CD4-positive, alpha-beta memory T cell (primary cell): Measurements from ENCODE around the gene ZNF490. TPM values are rescaled to one million over a fixed set of nuclear protein-coding genes. Genes with fewer than 3 reads are reported as not detected.

Experiments
- CTCF ChIA-PET: fragments of 350-600 bp; sonication (Branson Sonifier 250); formaldehyde crosslinking; loops from one replicate; lab custom pipeline; 2021; ENCODE audit warnings: inconsistent platforms; ENCODE audit not compliant: partially characterized antibody; lab: Charles Lee
- POLR2A ChIA-PET: fragments of 350-600 bp; sonication (Branson Sonifier 250); formaldehyde crosslinking; loops from one replicate; lab custom pipeline; 2021; ENCODE audit not compliant: partially characterized antibody; lab: Charles Lee
- DNase-seq, 5 donors: peaks; one replicate each; pipeline versions ENCODE4 v3.0.0 to v3.0.0-alpha.2; 2020 to 2022; ENCODE audit warnings: mixed read lengths in 1 of 5
- H3K27ac ChIP-seq: one replicate; pipeline ENCODE4 v1.7.0; 2013; ENCODE audit warnings: low read depth, low read length
- H3K27me3 ChIP-seq: 2 replicates; pipeline ENCODE4 v1.7.0; 2013; ENCODE audit warnings: mild to moderate bottlenecking, low read length, moderate library complexity; ENCODE audit not compliant: insufficient read depth
- H3K36me3 ChIP-seq: 2 replicates; pipeline ENCODE4 v1.7.0; 2013; ENCODE audit warnings: mild to moderate bottlenecking, low read length, moderate library complexity; ENCODE audit not compliant: insufficient read depth
- H3K4me1 ChIP-seq: 2 replicates; pipeline ENCODE4 v1.7.0; 2013; ENCODE audit warnings: mild to moderate bottlenecking, low read length, moderate library complexity; ENCODE audit not compliant: insufficient read depth
- H3K4me3 ChIP-seq, 2 donors: one replicate each; pipeline ENCODE4 v1.7.0; 2013; ENCODE audit warnings: low read length in 2 of 2, mild to moderate bottlenecking in 1 of 2
- H3K9me3 ChIP-seq, 2 donors: one replicate each; pipeline ENCODE4 v1.7.0; 2013; ENCODE audit warnings: low read length in 2 of 2, control low read depth in 1 of 2; ENCODE audit not compliant: control insufficient read depth in 1 of 2
- H3K27ac Mint-ChIP-seq, 7 donors: one replicate each; pipeline ENCODE4 v1.8.0; 2020 to 2021; ENCODE audit warnings: mixed read lengths in 7 of 7, mild to moderate bottlenecking in 6 of 7, inconsistent platforms in 3 of 7, moderate library complexity in 3 of 7
- H3K27me3 Mint-ChIP-seq, 2 donors: one replicate each; pipeline ENCODE4 v1.8.0; 2020 to 2021; ENCODE audit warnings: mixed read lengths in 2 of 2
- H3K36me3 Mint-ChIP-seq, 2 donors: one replicate each; pipeline ENCODE4 v1.8.0; 2020 to 2021; ENCODE audit warnings: mixed read lengths in 2 of 2, inconsistent platforms in 1 of 2, mild to moderate bottlenecking in 1 of 2
- H3K4me1 Mint-ChIP-seq, 4 donors: one replicate each; pipeline ENCODE4 v1.8.0; 2020 to 2021; ENCODE audit warnings: mixed read lengths in 4 of 4, mild to moderate bottlenecking in 1 of 4
- H3K4me3 Mint-ChIP-seq, 8 donors: one replicate each; pipeline ENCODE4 v1.8.0; 2020 to 2021; ENCODE audit warnings: mixed read lengths in 8 of 8, mild to moderate bottlenecking in 7 of 8, moderate library complexity in 6 of 8, inconsistent platforms in 3 of 8
- H3K9me3 Mint-ChIP-seq, 8 donors: one replicate each; pipeline ENCODE4 v1.8.0; 2020 to 2021; ENCODE audit warnings: mixed read lengths in 8 of 8, mild to moderate bottlenecking in 5 of 8, inconsistent platforms in 3 of 8, moderate library complexity in 1 of 8
- intact Hi-C: fragments of 100-400 bp; cut with micrococcal nuclease; formaldehyde crosslinking; loops from one replicate; pipeline ENCODE4 v1.15.1; 2023
- polyA plus RNA-seq, 2 donors: library from polyadenylated mRNA; unstranded; fragments of 300-500 nt; fragmentation: Illumina TruSeq; gene quantifications; one replicate each; pipeline ENCODE4 v1.2.3, GENCODE V29; 2021
- total RNA-seq, 2 experiments: library from RNA; stranded (reverse); gene quantifications; one replicate each; pipeline ENCODE4 v1.2.3, GENCODE V29; 2021

Gene ZNF490
- total and polyA plus RNA-seq, 4 experiments from 2014 or later, result 2.2 to 11.8 (median 7.5) TPM

- Histone ChIP-seq H3K9me3 (no peaks in the 10 kb centered on the region), H3K4me3 (no peak overlapping the region), H3K27ac (no peak overlapping the region), H3K4me1 (peaks cover 49% of the 10 kb centered on the region), H3K27me3 (no peaks in the 10 kb centered on the region), H3K36me3 (no peaks in the 10 kb centered on the region)
- peak overlapping the region in 3 of 7 donors; percentile 72 to 77 (median 74) for H3K27ac Mint-ChIP-seq
- H3K4me3 Mint-ChIP-seq, result peak overlapping the region in 1 of 8 donors; percentile 64
- POLR2A ChIA-PET, result interaction anchor here (0.6 kb wide), 1 partner anchor 238 kb away, joined by 3 read pairs; no protein-coding TSS in a partner anchor
- CTCF ChIA-PET, result no interaction called here
- H3K36me3 Mint-ChIP-seq, result peaks cover 38 to 52% of the 10 kb centered on the region in 2 donors
- H3K9me3 Mint-ChIP-seq, result peaks cover 0 to 11% (median 4%) of the 10 kb centered on the region in 8 donors
- DNase-seq, result no peak
- H3K4me1 Mint-ChIP-seq, result peaks cover 42 to 73% (median 59%) of the 10 kb centered on the region in 4 donors
- intact Hi-C loops, result no loop called here
- no peaks in the 10 kb centered on the region for H3K27me3 Mint-ChIP-seq
These were observed 63.7 kb downstream of the ZNF490 start for GRCh38 chr19:12546903-12547302.

- no peak for DNase-seq
- no peaks in the 10 kb centered on the region for H3K36me3 ChIP-seq
- Mint-ChIP-seq H3K27ac (peak overlapping the region in 3 of 7 donors; percentile 44 to 74 (median 73)), H3K36me3 (peaks cover 38 to 46% of the 10 kb centered on the region in 2 donors), H3K9me3 (peaks cover 0 to 11% (median 4%) of the 10 kb centered on the region in 8 donors), H3K27me3 (no peaks in the 10 kb centered on the region), H3K4me3 (peak overlapping the region in 2 of 8 donors; percentile 7 to 13), H3K4me1 (peaks cover 37 to 67% (median 53%) of the 10 kb centered on the region in 4 donors)
- ChIA-PET POLR2A (no interaction called here), CTCF (interaction anchor here (1.6 kb wide), 1 partner anchor 51 kb away, joined by 4 read pairs; no protein-coding TSS in a partner anchor)
- no peak overlapping the region for H3K27ac ChIP-seq
- H3K27me3 ChIP-seq, result no peaks in the 10 kb centered on the region
- H3K9me3 ChIP-seq, result no peaks in the 10 kb centered on the region
- H3K4me1 ChIP-seq, result peaks cover 48% of the 10 kb centered on the region
- intact Hi-C loops, result no loop called here
- no peak overlapping the region for H3K4me3 ChIP-seq
These were observed 64.5 kb downstream of the ZNF490 start for GRCh38 chr19:12546068-12546467.

- CTCF ChIA-PET, result interaction anchor here (1.6 kb wide), 1 partner anchor 50 kb away, joined by 4 read pairs; no protein-coding TSS in a partner anchor
- intact Hi-C loops, result no loop called here
- H3K27me3 ChIP-seq, result no peaks in the 10 kb centered on the region
- no peak overlapping the region for H3K27ac ChIP-seq
- no peak overlapping the region for H3K4me3 ChIP-seq
- no peaks in the 10 kb centered on the region for H3K9me3 ChIP-seq
- Mint-ChIP-seq H3K36me3 (peaks cover 39 to 43% of the 10 kb centered on the region in 2 donors), H3K4me1 (peaks cover 37 to 63% (median 51%) of the 10 kb centered on the region in 4 donors), H3K27ac (peak overlapping the region in 3 of 7 donors; percentile 68 to 74 (median 69)), H3K9me3 (peaks cover 0 to 11% (median 4%) of the 10 kb centered on the region in 8 donors), H3K4me3 (peak overlapping the region in 1 of 8 donors; percentile 15), H3K27me3 (no peaks in the 10 kb centered on the region)
- H3K36me3 ChIP-seq, result no peaks in the 10 kb centered on the region
- peaks cover 44% of the 10 kb centered on the region for H3K4me1 ChIP-seq
- DNase-seq, result no peak
- POLR2A ChIA-PET, result no interaction called here
These were observed 65.3 kb downstream of the ZNF490 start for GRCh38 chr19:12545267-12545666.

GRCh38 chr19:12544401-12544876 is 66.2 kb downstream of the ZNF490 start:
- Histone ChIP-seq H3K36me3 (no peaks in the 10 kb centered on the region), H3K4me3 (no peak overlapping the region), H3K4me1 (peaks cover 35% of the 10 kb centered on the region), H3K9me3 (no peaks in the 10 kb centered on the region), H3K27ac (no peak overlapping the region), H3K27me3 (no peaks in the 10 kb centered on the region)
- Mint-ChIP-seq H3K36me3 (peaks cover 44% of the 10 kb centered on the region in 2 donors), H3K27ac (peak overlapping the region in 4 of 7 donors; percentile 9 to 79 (median 48)), H3K9me3 (peaks cover 0 to 9% (median 4%) of the 10 kb centered on the region in 8 donors), H3K27me3 (no peaks in the 10 kb centered on the region), H3K4me3 (peak overlapping the region in 1 of 8 donors; percentile 42), H3K4me1 (peaks cover 36 to 58% (median 47%) of the 10 kb centered on the region in 4 donors)
- no peak for DNase-seq
- ChIA-PET POLR2A (no interaction called here), CTCF (no interaction called here)
- intact Hi-C loops, result no loop called here

GRCh38 chr19:12543855-12544254 is 66.8 kb downstream of the ZNF490 start:
- CTCF ChIA-PET, result no interaction called here
- H3K27ac Mint-ChIP-seq, result peak overlapping the region in 4 of 7 donors; percentile 23 to 64 (median 28)
- no peak overlapping the region for H3K27ac ChIP-seq

More at GRCh38 chr19:12543855-12544254, 66.8 kb downstream of the ZNF490 start:
- no peak overlapping the region for H3K4me3 ChIP-seq
- Mint-ChIP-seq H3K4me1 (peaks cover 30 to 52% (median 42%) of the 10 kb centered on the region in 4 donors), H3K36me3 (peaks cover 39 to 40% of the 10 kb centered on the region in 2 donors), H3K27me3 (no peaks in the 10 kb centered on the region), H3K9me3 (peaks cover 0 to 9% (median 4%) of the 10 kb centered on the region in 8 donors), H3K4me3 (peak overlapping the region in 1 of 8 donors; percentile 2)
- intact Hi-C loops, result no loop called here
- no peak for DNase-seq
- H3K9me3 ChIP-seq, result no peaks in the 10 kb centered on the region
- H3K4me1 ChIP-seq, result peaks cover 30% of the 10 kb centered on the region
- POLR2A ChIA-PET, result no interaction called here
- H3K36me3 ChIP-seq, result no peaks in the 10 kb centered on the region
- H3K27me3 ChIP-seq, result no peaks in the 10 kb centered on the region

Other genes starting within 250 kb of the ZNF490 start
- gene ZNF442, start 245.1 kb downstream of the ZNF490 start, total RNA-seq, result 1 to 10 TPM; 2.5 to 3.8 TPM
- gene ZNF442, start 245.1 kb downstream of the ZNF490 start, polyA plus RNA-seq, result 1 to 10 TPM in 1 of 2 donors, under 1 TPM in 1; 0.75 to 1.4 TPM
- gene ZNF799, start 209.5 kb downstream of the ZNF490 start, total RNA-seq, result 10 to 100 TPM; 10.1 to 10.3 TPM
- gene ZNF799, start 209.5 kb downstream of the ZNF490 start, polyA plus RNA-seq, result 1 to 10 TPM; 6.3 to 6.6 TPM
- 10 to 100 TPM in 1 of 2 experiments, 1 to 10 TPM in 1; 9.9 to 10.3 TPM for gene ZNF443, start 169.8 kb downstream of the ZNF490 start, total RNA-seq
- 1 to 10 TPM; 1.9 to 4.2 TPM for gene ZNF443, start 169.8 kb downstream of the ZNF490 start, polyA plus RNA-seq
- 1 to 10 TPM; 7.1 to 9.6 TPM for gene ZNF709, start 126.0 kb downstream of the ZNF490 start, total RNA-seq
- 1 to 10 TPM; 1.1 to 2.3 TPM for gene ZNF709, start 126.0 kb downstream of the ZNF490 start, polyA plus RNA-seq
- 10 to 100 TPM; 29.2 to 30.6 TPM for gene ZNF564, start 59.3 kb downstream of the ZNF490 start, total RNA-seq
- gene ZNF564, start 59.3 kb downstream of the ZNF490 start, polyA plus RNA-seq, result 10 to 100 TPM; 11.2 to 15.3 TPM
- 10 to 100 TPM; 46.0 to 46.3 TPM for gene ZNF791, start 107 bp upstream of the ZNF490 start, total RNA-seq
- gene ZNF791, start 107 bp upstream of the ZNF490 start, polyA plus RNA-seq, result 10 to 100 TPM; 11.5 to 17.2 TPM
- gene MAN2B1, start 55.9 kb upstream of the ZNF490 start, total RNA-seq, result 100 to 1,000 TPM; 137 to 141 TPM
- gene MAN2B1, start 55.9 kb upstream of the ZNF490 start, polyA plus RNA-seq, result 10 to 100 TPM; 45.0 to 76.4 TPM
- 10 to 100 TPM; 18.3 to 19.3 TPM for gene WDR83, start 56.0 kb upstream of the ZNF490 start, total RNA-seq
- gene WDR83, start 56.0 kb upstream of the ZNF490 start, polyA plus RNA-seq, result 10 to 100 TPM in 1 of 2 donors, 1 to 10 TPM in 1; 9.8 to 15.7 TPM
- 100 to 1,000 TPM; 195 to 197 TPM for gene DHPS, start 71.1 kb upstream of the ZNF490 start, total RNA-seq
- 10 to 100 TPM; 77.3 to 91.7 TPM for gene DHPS, start 71.1 kb upstream of the ZNF490 start, polyA plus RNA-seq
- not detected for gene GNG14, start 77.2 kb upstream of the ZNF490 start, total RNA-seq
- gene GNG14, start 77.2 kb upstream of the ZNF490 start, polyA plus RNA-seq, result not detected
- 1 to 10 TPM; 4.5 to 4.9 TPM for gene FBXW9, start 85.8 kb upstream of the ZNF490 start, total RNA-seq
- gene FBXW9, start 85.8 kb upstream of the ZNF490 start, polyA plus RNA-seq, result 1 to 10 TPM; 4.9 to 8.1 TPM
- gene TNPO2, start 113.1 kb upstream of the ZNF490 start, total RNA-seq, result 10 to 100 TPM; 66.0 to 67.2 TPM
- 1 to 10 TPM in 1 of 2 donors, under 1 TPM in 1; 0.60 to 1.8 TPM for gene TNPO2, start 113.1 kb upstream of the ZNF490 start, polyA plus RNA-seq
- gene TRIR, start 123.9 kb upstream of the ZNF490 start, total RNA-seq, result 100 to 1,000 TPM; 199 to 209 TPM
- 100 to 1,000 TPM; 175 to 243 TPM for gene TRIR, start 123.9 kb upstream of the ZNF490 start, polyA plus RNA-seq
- gene GET3, start 126.7 kb upstream of the ZNF490 start, total RNA-seq, result 10 to 100 TPM; 30.8 to 34.5 TPM
- 100 to 1,000 TPM in 1 of 2 donors, 10 to 100 TPM in 1; 60.6 to 114 TPM for gene GET3, start 126.7 kb upstream of the ZNF490 start, polyA plus RNA-seq
- not detected for gene BEST2, start 141.0 kb upstream of the ZNF490 start, total RNA-seq
- not detected for gene BEST2, start 141.0 kb upstream of the ZNF490 start, polyA plus RNA-seq
- 10 to 100 TPM; 23.3 to 24.2 TPM for gene HOOK2, start 164.7 kb upstream of the ZNF490 start, total RNA-seq
- 1 to 10 TPM; 2.6 to 3.4 TPM for gene HOOK2, start 164.7 kb upstream of the ZNF490 start, polyA plus RNA-seq
- 100 to 1,000 TPM; 103 to 106 TPM for gene JUNB, start 180.7 kb upstream of the ZNF490 start, total RNA-seq
- gene JUNB, start 180.7 kb upstream of the ZNF490 start, polyA plus RNA-seq, result 1,000 to 10,000 TPM in 1 of 2 donors, 100 to 1,000 TPM in 1; 771 to 3,132 TPM
- gene PRDX2, start 191.0 kb upstream of the ZNF490 start, total RNA-seq, result 100 to 1,000 TPM; 116 to 120 TPM
- gene PRDX2, start 191.0 kb upstream of the ZNF490 start, polyA plus RNA-seq, result 100 to 1,000 TPM; 266 to 533 TPM
- gene THSD8, start 191.3 kb upstream of the ZNF490 start, total RNA-seq, result 1 to 10 TPM; 2.2 to 3.2 TPM
- 1 to 10 TPM; 1.5 to 4.4 TPM for gene THSD8, start 191.3 kb upstream of the ZNF490 start, polyA plus RNA-seq
- 10 to 100 TPM; 10.5 to 12.6 TPM for gene RNASEH2A, start 195.8 kb upstream of the ZNF490 start, total RNA-seq
- gene RNASEH2A, start 195.8 kb upstream of the ZNF490 start, polyA plus RNA-seq, result 10 to 100 TPM; 16.9 to 23.5 TPM
- gene RTBDN, start 223.8 kb upstream of the ZNF490 start, total RNA-seq, result not detected
- not detected for gene RTBDN, start 223.8 kb upstream of the ZNF490 start, polyA plus RNA-seq
- not detected for gene MAST1, start 227.7 kb upstream of the ZNF490 start, total RNA-seq
- gene MAST1, start 227.7 kb upstream of the ZNF490 start, polyA plus RNA-seq, result under 1 TPM in 1 of 2 donors, not detected in 1; 0.48 TPM